Uterus (tissue), 4 donors: ENCODE measurements around the gene ALG12. TPM values are rescaled to one million over a fixed set of nuclear protein-coding genes. Genes with fewer than 3 reads are reported as not detected.

Experiments used
- DNase-seq, 2 donors: peaks; one replicate each; pipeline ENCODE4 v3.0.0-alpha.2; 2019 to 2020
- H3K27ac ChIP-seq, 2 donors: fragments of 200-600 bp; sonication (generic); 1 replicate in 1 of 2; 2 replicates in 1 of 2; pipeline ENCODE4 v1.5.1; 2016 to 2018
- H3K27me3 ChIP-seq, 2 donors: fragments of 200-600 bp; sonication (generic); one replicate each; pipeline ENCODE4 v1.5.1; 2018 to 2019; ENCODE audit warnings: control low read depth in 1 of 2
- H3K36me3 ChIP-seq, 2 donors: fragments of 200-600 bp; sonication (generic); one replicate each; pipeline ENCODE4 v1.5.1; 2019; ENCODE audit warnings: control low read depth in 1 of 2
- H3K4me1 ChIP-seq, 2 donors: fragments of 200-600 bp; sonication (generic); one replicate each; pipeline ENCODE4 v1.5.1; 2018 to 2019; ENCODE audit warnings: control low read depth in 1 of 2
- H3K4me3 ChIP-seq, 2 donors: fragments of 200-600 bp; sonication (generic); 1 replicate in 1 of 2; 2 replicates in 1 of 2; pipeline ENCODE4 v1.5.1; 2018 to 2019; ENCODE audit warnings: mild to moderate bottlenecking in 1 of 2
- H3K9me3 ChIP-seq, 2 donors: fragments of 200-600 bp; sonication (generic); one replicate each; pipeline ENCODE4 v1.5.1; 2019; ENCODE audit warnings: control low read depth in 1 of 2
- CTCF ChIP-seq, 4 experiments: fragments of 200-600 bp in 2 of 4; fragments of 450-650 bp in 2 of 4; sonication (generic) in 2 of 4; IDR thresholded peaks; one replicate each; pipeline ENCODE4 v1.5.1; 2016 to 2019; ENCODE audit warnings: antibody characterized with exemption in 4 of 4, mild to moderate bottlenecking in 2 of 4, moderate library complexity in 1 of 4
- POLR2A ChIP-seq, 2 donors: fragments of 450-650 bp; IDR thresholded peaks; one replicate each; pipeline ENCODE4 v1.6.1; 2016; ENCODE audit warnings: antibody characterized with exemption in 2 of 2, mild to moderate bottlenecking in 1 of 2, moderate library complexity in 1 of 2
- intact Hi-C: fragments of 100-400 bp; cut with DNase I; formaldehyde crosslinking; loops from one replicate; pipeline ENCODE4 v1.15.1; 2023; ENCODE audit warnings: low total_unique reads
- total RNA-seq, 4 donors: library from RNA; depleted of rRNA in 3 of 4; stranded (reverse); fragments of >200 nt in 3 of 4; gene quantifications; one replicate each; pipeline versions ENCODE4 v1.1.0 to v1.2.4, GENCODE V29; 2014 to 2023
- donor health status: DM: yes; HTN: yes; CAD: no.

The ALG12 gene
- total RNA-seq, 4 donors from 2014 or later: 11.8 to 22.5 (median 18.3) TPM

DNA sequence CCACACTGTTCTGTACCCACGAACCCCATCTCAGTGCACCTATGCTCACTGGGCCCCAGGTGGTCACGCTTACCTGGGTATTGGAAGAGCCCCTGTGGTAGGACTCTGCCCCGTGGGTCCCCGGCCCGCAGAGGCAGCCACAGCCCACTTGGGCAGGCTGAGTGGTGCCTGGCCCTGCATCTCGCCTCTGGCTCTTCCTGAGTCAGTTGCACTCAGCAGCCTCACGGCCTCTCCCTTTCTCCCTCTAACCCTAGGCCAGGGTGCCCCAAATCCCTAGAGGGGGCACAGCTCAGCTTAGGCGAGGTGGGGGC lies 9.9 kb upstream of the ALG12 start:
- Histone ChIP-seq H3K27ac (no peak overlapping the region), H3K27me3 (peaks cover 0 to 7% of the 10 kb centered on the region in 2 donors), H3K4me3 (no peak overlapping the region), H3K9me3 (no peaks in the 10 kb centered on the region), H3K4me1 (peaks cover 0 to 9% of the 10 kb centered on the region in 2 donors), H3K36me3 (no peaks in the 10 kb centered on the region)
- DNase-seq: no peak
- intact Hi-C loops: loop anchor here (2.0 to 10.0 kb wide), 2 partner anchors 101 to 277 kb away; partner anchors contain the start of gene SELENOO
- no peak for TF ChIP-seq POLR2A (IDR thresholded peaks at IDR 0.05)

DNA sequence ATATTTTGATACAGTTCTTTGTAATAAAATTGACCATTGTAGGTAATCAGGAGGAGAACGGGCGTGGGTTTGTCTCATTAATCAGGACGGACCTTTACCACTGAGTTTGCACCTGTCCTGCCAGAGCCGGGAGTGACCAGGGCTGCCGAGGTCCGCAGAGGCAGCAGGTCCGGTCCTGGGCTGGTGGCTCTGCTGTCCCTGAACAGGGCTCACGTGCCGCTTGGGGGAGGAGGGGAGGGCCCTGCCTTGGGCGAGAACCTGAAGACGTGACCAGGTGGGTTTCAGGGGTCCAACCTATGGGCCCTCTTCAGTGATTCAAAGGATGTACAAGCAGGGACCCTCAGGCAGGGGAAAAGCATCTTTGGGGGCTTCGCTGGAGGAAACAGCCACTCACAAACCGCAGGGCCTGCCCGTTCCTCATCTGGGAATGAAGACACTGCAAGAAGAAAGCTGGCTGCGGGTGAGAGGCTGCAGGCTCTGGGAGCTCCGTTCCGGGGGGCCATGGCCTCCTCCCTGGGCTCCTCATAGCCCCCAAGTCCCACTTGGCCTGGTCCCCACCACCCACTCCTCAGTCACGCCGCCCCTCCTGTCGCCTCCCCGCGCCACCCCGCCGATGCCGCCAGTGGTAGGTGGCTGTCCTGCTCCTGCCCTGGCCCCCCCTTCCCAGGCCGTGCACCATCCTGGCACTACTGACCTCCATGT lies 9.4 kb upstream of the ALG12 start:
- Histone ChIP-seq H3K27ac (no peak overlapping the region), H3K4me1 (peaks cover 0 to 9% of the 10 kb centered on the region in 2 donors), H3K4me3 (no peak overlapping the region), H3K27me3 (peaks cover 0 to 7% of the 10 kb centered on the region in 2 donors), H3K36me3 (no peaks in the 10 kb centered on the region), H3K9me3 (no peaks in the 10 kb centered on the region)
- no peak for DNase-seq
- TF ChIP-seq POLR2A (IDR thresholded peaks at IDR 0.05): no peak
- no peak for TF ChIP-seq CTCF (IDR thresholded peaks at IDR 0.05)
- intact Hi-C loops: loop anchor here (2.0 to 10.0 kb wide), 2 partner anchors 101 to 277 kb away; partner anchors contain the start of gene SELENOO

GRCh38 chr22:49926916-49927315 lies 8.7 kb upstream of the ALG12 start:
- TF ChIP-seq CTCF (IDR thresholded peaks at IDR 0.05) (no peak), POLR2A (IDR thresholded peaks at IDR 0.05) (no peak)
- no peak for DNase-seq
- H3K36me3 ChIP-seq: no peaks in the 10 kb centered on the region

GRCh38 chr22:49925525-49926128 lies 7.4 kb upstream of the ALG12 start:
- intact Hi-C loops: loop anchor here (10.0 kb wide), 1 partner anchor 279 kb away; the partner anchor contains the start of gene SELENOO
- DNase-seq: no peak
- Histone ChIP-seq H3K36me3 (no peaks in the 10 kb centered on the region), H3K4me1 (peaks cover 0 to 9% of the 10 kb centered on the region in 2 donors), H3K4me3 (no peak overlapping the region), H3K27me3 (peaks cover 0 to 7% of the 10 kb centered on the region in 2 donors), H3K9me3 (no peaks in the 10 kb centered on the region), H3K27ac (no peak overlapping the region)
- TF ChIP-seq CTCF (IDR thresholded peaks at IDR 0.05) (no peak), POLR2A (IDR thresholded peaks at IDR 0.05) (no peak)

More at GRCh38 chr22:49926916-49927315, 8.7 kb upstream of the ALG12 start:
- Histone ChIP-seq H3K4me1 (peaks cover 0 to 9% of the 10 kb centered on the region in 2 donors), H3K9me3 (no peaks in the 10 kb centered on the region), H3K4me3 (no peak overlapping the region), H3K27ac (no peak overlapping the region), H3K27me3 (peaks cover 0 to 7% of the 10 kb centered on the region in 2 donors)
- intact Hi-C loops: loop anchor here (10.0 kb wide), 1 partner anchor 278 kb away; the partner anchor contains the start of gene SELENOO

GRCh38 chr22:49924113-49924833 lies 6.0 kb upstream of the ALG12 start:
- no peak overlapping the region for H3K27ac ChIP-seq
- H3K36me3 ChIP-seq: no peaks in the 10 kb centered on the region
- H3K9me3 ChIP-seq: no peaks in the 10 kb centered on the region
- intact Hi-C loops: loop anchor here (10.0 kb wide), 1 partner anchor 281 kb away; the partner anchor contains the start of gene SELENOO
- peaks cover 0 to 7% of the 10 kb centered on the region in 2 donors for H3K27me3 ChIP-seq
- H3K4me3 ChIP-seq: no peak overlapping the region
- peaks cover 0 to 3% of the 10 kb centered on the region in 2 donors for H3K4me1 ChIP-seq
- DNase-seq: no peak
- no peak for TF ChIP-seq POLR2A (IDR thresholded peaks at IDR 0.05)
